ENCODE measurements around the gene SIRPG.

Gene SIRPG

DNA sequence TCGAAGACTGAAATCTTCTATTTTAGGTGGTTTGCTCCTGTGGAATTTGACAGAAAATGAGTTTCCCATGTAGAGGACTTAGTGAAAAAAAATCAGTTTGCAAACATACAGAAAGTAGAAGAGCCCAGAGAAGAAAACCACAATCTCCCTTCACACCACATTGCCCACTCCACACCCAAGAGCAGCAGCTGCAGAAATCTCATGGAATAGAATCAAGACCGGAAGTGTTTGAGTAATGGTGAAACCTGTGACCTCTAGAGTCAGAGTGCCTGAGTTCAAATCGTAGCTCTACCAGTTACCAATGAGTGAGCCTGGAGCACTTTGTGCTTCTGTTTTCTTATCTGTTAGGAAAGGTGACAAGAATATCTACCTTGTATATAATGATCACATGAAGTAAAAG, 4.6 kb downstream of the SIRPG start (continued):
- TF ChIP-seq ZNF654 (tag by site-specific recombination; IDR thresholded peaks at IDR 0.05; ENCODE audit: low read depth) = no peak
- TF ChIP-seq ZNF555 (tag by site-specific recombination; conservative IDR thresholded peaks at IDR 0.05) = no peak
- TF ChIP-seq, protein P1, sequence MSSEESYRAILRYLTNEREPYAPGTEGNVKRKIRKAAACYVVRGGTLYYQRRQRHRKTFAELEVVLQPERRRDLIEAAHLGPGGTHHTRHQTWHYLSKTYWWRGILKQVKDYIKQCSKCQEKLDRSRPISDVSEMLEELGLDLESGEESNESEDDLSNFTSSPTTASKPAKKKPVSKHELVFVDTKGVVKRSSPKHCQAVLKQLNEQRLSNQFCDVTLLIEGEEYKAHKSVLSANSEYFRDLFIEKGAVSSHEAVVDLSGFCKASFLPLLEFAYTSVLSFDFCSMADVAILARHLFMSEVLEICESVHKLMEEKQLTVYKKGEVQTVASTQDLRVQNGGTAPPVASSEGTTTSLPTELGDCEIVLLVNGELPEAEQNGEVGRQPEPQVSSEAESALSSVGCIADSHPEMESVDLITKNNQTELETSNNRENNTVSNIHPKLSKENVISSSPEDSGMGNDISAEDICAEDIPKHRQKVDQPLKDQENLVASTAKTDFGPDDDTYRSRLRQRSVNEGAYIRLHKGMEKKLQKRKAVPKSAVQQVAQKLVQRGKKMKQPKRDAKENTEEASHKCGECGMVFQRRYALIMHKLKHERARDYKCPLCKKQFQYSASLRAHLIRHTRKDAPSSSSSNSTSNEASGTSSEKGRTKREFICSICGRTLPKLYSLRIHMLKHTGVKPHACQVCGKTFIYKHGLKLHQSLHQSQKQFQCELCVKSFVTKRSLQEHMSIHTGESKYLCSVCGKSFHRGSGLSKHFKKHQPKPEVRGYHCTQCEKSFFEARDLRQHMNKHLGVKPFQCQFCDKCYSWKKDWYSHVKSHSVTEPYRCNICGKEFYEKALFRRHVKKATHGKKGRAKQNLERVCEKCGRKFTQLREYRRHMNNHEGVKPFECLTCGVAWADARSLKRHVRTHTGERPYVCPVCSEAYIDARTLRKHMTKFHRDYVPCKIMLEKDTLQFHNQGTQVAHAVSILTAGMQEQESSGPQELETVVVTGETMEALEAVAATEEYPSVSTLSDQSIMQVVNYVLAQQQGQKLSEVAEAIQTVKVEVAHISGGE (tag by site-specific recombination; conservative IDR thresholded peaks at IDR 0.05; ENCODE audit: low read depth) = no peak
- no peak for TF ChIP-seq ZBTB20 (tag by site-specific recombination; IDR thresholded peaks at IDR 0.05)

DNA sequence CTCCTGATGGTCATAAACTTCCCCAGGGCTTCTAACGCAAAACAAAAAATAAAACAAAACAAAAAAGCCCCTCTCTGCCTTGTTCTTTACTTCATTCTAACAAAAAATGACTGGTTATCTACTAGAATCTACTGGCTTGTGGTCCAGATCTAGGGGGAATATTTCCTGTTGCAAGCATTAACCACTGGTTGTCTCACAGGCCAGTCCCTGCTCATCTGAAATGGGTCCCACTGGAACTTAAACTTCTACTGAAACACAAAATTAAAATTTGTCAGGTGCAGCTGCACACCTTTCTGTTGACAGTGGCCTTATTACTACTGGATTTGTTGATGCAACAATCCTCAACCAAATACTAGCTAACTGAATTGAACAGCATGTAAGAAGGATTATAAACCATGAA, 5.5 kb downstream of the SIRPG start:
- no peaks in the 10 kb centered on the region for H3K9me3 ChIP-seq (ENCODE audit: control insufficient read depth, insufficient read depth, low read depth, low read length)
- H3K27ac ChIP-seq (ENCODE audit: extremely low read depth, low read depth, low read length) = no peak overlapping the region
- TF ChIP-seq ZNF239 (tag by site-specific recombination; IDR thresholded peaks at IDR 0.05) = no peak
- no peak for TF ChIP-seq ZNF19 (tag by site-specific recombination; IDR thresholded peaks at IDR 0.05; ENCODE audit: low read depth)
- TF ChIP-seq ZNF549 (tag by site-specific recombination; IDR thresholded peaks at IDR 0.05) = no peak
- TF ChIP-seq, protein P2, sequence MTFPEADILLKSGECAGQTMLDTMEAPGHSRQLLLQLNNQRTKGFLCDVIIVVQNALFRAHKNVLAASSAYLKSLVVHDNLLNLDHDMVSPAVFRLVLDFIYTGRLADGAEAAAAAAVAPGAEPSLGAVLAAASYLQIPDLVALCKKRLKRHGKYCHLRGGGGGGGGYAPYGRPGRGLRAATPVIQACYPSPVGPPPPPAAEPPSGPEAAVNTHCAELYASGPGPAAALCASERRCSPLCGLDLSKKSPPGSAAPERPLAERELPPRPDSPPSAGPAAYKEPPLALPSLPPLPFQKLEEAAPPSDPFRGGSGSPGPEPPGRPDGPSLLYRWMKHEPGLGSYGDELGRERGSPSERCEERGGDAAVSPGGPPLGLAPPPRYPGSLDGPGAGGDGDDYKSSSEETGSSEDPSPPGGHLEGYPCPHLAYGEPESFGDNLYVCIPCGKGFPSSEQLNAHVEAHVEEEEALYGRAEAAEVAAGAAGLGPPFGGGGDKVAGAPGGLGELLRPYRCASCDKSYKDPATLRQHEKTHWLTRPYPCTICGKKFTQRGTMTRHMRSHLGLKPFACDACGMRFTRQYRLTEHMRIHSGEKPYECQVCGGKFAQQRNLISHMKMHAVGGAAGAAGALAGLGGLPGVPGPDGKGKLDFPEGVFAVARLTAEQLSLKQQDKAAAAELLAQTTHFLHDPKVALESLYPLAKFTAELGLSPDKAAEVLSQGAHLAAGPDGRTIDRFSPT (tag by site-specific recombination; IDR thresholded peaks at IDR 0.05) = no peak
- TF ChIP-seq ZNF555 (tag by site-specific recombination; conservative IDR thresholded peaks at IDR 0.05) = no peak
- TF ChIP-seq KLF1 (tag by site-specific recombination; IDR thresholded peaks at IDR 0.05) = no peak
- no peak for TF ChIP-seq ZNF248 (tag by site-specific recombination; IDR thresholded peaks at IDR 0.05)
- TF ChIP-seq REPIN1 (tag by site-specific recombination; IDR thresholded peaks at IDR 0.05; ENCODE audit: low read depth) = no peak
- TF ChIP-seq OVOL3 (tag by site-specific recombination; IDR thresholded peaks at IDR 0.05) = no peak
- no peak overlapping the region for H3K4me3 ChIP-seq (ENCODE audit: low read depth, low read length)
- H3K36me3 ChIP-seq (ENCODE audit: control insufficient read depth in 2 of 2, insufficient read depth in 1 of 2, low read length in 2 of 2) = no peaks in the 10 kb centered on the region
- ChIA-PET POLR2A (no interaction called here), CTCF (no interaction called here)
- H3K4me1 ChIP-seq (ENCODE audit: control insufficient read depth, insufficient read depth, low read length) = peaks cover 3% of the 10 kb centered on the region

DNA sequence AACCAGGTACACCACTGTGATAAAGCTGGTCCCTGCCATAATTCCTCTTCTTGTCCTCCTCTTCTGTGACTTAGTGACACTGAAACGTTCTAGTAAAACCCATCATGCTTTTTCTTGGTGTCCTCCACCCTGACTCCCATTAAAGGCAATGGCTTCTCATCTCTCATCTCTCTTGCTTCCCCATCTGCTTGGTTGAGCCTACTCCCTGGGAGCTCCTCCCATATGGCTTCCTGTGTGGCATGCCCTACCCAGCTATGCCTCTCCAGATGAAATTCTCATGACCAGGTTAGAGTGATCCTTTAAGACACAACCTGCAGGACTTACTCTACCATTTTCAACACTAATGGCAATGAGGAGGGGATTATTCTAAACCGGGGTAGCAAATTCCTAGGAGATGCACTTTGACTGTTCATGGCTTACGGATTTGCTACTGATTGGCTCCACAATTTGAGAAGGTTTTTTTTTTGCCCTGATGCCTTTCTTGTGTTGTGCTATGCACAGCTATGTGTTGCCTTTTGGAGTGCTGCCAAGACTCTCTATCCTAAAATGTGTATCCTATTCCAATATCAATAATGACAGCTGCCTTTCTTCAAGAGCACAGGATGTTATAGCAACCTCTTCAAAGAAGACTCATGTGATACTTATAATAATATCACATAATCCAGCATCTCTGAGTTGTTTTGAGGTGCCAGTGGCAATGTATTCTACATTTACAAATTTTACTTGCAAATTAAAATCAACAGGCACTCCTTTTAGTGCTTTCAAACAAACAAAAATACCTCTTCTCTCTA, 6.1 kb downstream of the SIRPG start:
- H3K9me3 ChIP-seq (ENCODE audit: control insufficient read depth, insufficient read depth, low read depth, low read length) = no peaks in the 10 kb centered on the region
- H3K4me1 ChIP-seq (ENCODE audit: control insufficient read depth, insufficient read depth, low read length) = peaks cover 3% of the 10 kb centered on the region
- POLR2A ChIA-PET = no interaction called here
- CTCF ChIA-PET = interaction anchor here (0.6 kb wide), 2 partner anchors 10 to 40 kb away, joined by 3 read pairs; no protein-coding TSS in a partner anchor
- H3K4me3 ChIP-seq (ENCODE audit: low read depth, low read length) = no peak overlapping the region
- no peak overlapping the region for H3K27ac ChIP-seq (ENCODE audit: extremely low read depth, low read depth, low read length)
- H3K36me3 ChIP-seq (ENCODE audit: control insufficient read depth in 2 of 2, insufficient read depth in 1 of 2, low read length in 2 of 2) = no peaks in the 10 kb centered on the region
- TF ChIP-seq ZNF624 (tag by site-specific recombination; IDR thresholded peaks at IDR 0.05) = no peak
- TF ChIP-seq TCF7L2 (IDR thresholded peaks at IDR 0.05; ENCODE audit: borderline replicate concordance, low read depth, low read length) = no peak
- no peak for TF ChIP-seq ZNF10 (tag by site-specific recombination; IDR thresholded peaks at IDR 0.05)
- TF ChIP-seq, protein P3, sequence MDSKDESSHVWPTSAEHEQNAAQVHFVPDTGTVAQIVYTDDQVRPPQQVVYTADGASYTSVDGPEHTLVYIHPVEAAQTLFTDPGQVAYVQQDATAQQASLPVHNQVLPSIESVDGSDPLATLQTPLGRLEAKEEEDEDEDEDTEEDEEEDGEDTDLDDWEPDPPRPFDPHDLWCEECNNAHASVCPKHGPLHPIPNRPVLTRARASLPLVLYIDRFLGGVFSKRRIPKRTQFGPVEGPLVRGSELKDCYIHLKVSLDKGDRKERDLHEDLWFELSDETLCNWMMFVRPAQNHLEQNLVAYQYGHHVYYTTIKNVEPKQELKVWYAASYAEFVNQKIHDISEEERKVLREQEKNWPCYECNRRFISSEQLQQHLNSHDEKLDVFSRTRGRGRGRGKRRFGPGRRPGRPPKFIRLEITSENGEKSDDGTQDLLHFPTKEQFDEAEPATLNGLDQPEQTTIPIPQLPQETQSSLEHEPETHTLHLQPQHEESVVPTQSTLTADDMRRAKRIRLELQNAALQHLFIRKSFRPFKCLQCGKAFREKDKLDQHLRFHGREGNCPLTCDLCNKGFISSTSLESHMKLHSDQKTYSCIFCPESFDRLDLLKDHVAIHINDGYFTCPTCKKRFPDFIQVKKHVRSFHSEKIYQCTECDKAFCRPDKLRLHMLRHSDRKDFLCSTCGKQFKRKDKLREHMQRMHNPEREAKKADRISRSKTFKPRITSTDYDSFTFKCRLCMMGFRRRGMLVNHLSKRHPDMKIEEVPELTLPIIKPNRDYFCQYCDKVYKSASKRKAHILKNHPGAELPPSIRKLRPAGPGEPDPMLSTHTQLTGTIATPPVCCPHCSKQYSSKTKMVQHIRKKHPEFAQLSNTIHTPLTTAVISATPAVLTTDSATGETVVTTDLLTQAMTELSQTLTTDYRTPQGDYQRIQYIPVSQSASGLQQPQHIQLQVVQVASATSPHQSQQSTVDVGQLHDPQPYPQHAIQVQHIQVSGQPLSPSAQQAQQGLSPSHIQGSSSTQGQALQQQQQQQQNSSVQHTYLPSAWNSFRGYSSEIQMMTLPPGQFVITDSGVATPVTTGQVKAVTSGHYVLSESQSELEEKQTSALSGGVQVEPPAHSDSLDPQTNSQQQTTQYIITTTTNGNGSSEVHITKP (tag by site-specific recombination; IDR thresholded peaks at IDR 0.05) = no peak
- no peak for TF ChIP-seq ZFP3 (tag by site-specific recombination; IDR thresholded peaks at IDR 0.05; ENCODE audit: low read depth)
- TF ChIP-seq, protein P4, sequence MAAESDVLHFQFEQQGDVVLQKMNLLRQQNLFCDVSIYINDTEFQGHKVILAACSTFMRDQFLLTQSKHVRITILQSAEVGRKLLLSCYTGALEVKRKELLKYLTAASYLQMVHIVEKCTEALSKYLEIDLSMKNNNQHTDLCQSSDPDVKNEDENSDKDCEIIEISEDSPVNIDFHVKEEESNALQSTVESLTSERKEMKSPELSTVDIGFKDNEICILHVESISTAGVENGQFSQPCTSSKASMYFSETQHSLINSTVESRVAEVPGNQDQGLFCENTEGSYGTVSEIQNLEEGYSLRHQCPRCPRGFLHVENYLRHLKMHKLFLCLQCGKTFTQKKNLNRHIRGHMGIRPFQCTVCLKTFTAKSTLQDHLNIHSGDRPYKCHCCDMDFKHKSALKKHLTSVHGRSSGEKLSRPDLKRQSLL (tag by site-specific recombination; IDR thresholded peaks at IDR 0.05) = no peak
- TF ChIP-seq ZNF514 (tag by site-specific recombination; IDR thresholded peaks at IDR 0.05) = no peak
- TF ChIP-seq ZNF292 (tag by site-specific recombination; IDR thresholded peaks at IDR 0.05; ENCODE audit: borderline replicate concordance, low read depth) = no peak
- TF ChIP-seq IKZF3 (tag by site-specific recombination; IDR thresholded peaks at IDR 0.05) = no peak
- no peak for TF ChIP-seq ZNF239 (tag by site-specific recombination; IDR thresholded peaks at IDR 0.05)
- TF ChIP-seq HOXA7 (CRISPR knock-in tag; IDR thresholded peaks at IDR 0.05; ENCODE audit: borderline replicate concordance) = no peak
- no peak for TF ChIP-seq ZNF585B (tag by site-specific recombination; IDR thresholded peaks at IDR 0.05)
